IMR-90 (cell line): ENCODE measurements around the gene SDK1. TPM values are rescaled to one million over a fixed set of nuclear protein-coding genes. Genes with fewer than 3 reads are reported as not detected.

ENCODE experiments used
- ATAC-seq: fragments of 200-7000 bp; cut with Tn5 transposase; 2 replicates; pipeline ENCODE4 v1.9.1; 2020; ENCODE audit warnings: low read depth, mild to moderate bottlenecking, moderate library complexity
- BruUV-seq: library from RNA; stranded (reverse); fragments of 400-500 nt; replicated peaks from 2 replicates; lab custom pipeline; 2021; lab: Mats Ljungman, UMichigan
- CTCF ChIA-PET: fragments of 300-600 bp; formaldehyde crosslinking; extraction: SDS; loops from one replicate; lab custom pipeline; 2021; ENCODE audit warnings: antibody characterized with exemption; lab: Yijun Ruan, JAX
- POLR2A ChIA-PET: fragments of 300-600 bp; sonication (Branson Sonifier 250); formaldehyde crosslinking; loops from one replicate; lab custom pipeline; 2022; ENCODE audit warnings: antibody characterized with exemption; ENCODE audit not compliant: unreplicated experiment; lab: Charles Lee
- DNase-seq: peaks from one replicate; pipeline ENCODE4 v3.0.0; 2013
- H2AFZ ChIP-seq: replicated peaks from 2 replicates; pipeline ENCODE3; 2013; ENCODE audit warnings: low read length, mild to moderate bottlenecking; ENCODE audit not compliant: poor library complexity
- H2AK5ac ChIP-seq: 2 replicates; pipeline ENCODE4 v1.6.1; 2013; ENCODE audit warnings: low read depth, low read length, inconsistent platforms
- H2AK9ac ChIP-seq: replicated peaks from 2 replicates; pipeline ENCODE3; 2013; ENCODE audit warnings: mild to moderate bottlenecking, low read depth, low read length, moderate library complexity; ENCODE audit not compliant: poor library complexity
- H2BK120ac ChIP-seq: 2 replicates; pipeline ENCODE4 v1.6.1; 2013; ENCODE audit warnings: low read depth, low read length, inconsistent platforms
- H2BK15ac ChIP-seq: 3 replicates; pipeline ENCODE4 v1.6.1; 2013; ENCODE audit warnings: low read depth, low read length, inconsistent platforms
- H2BK20ac ChIP-seq: 2 replicates; pipeline ENCODE4 v1.6.1; 2013; ENCODE audit warnings: low read depth, mild to moderate bottlenecking, inconsistent platforms, low read length, moderate library complexity
- H2BK5ac ChIP-seq: 2 replicates; pipeline ENCODE4 v1.6.1; 2013; ENCODE audit warnings: mild to moderate bottlenecking, low read depth, low read length, inconsistent platforms; ENCODE audit not compliant: poor library complexity, severe bottlenecking
- H3K14ac ChIP-seq: replicated peaks from 2 replicates; pipeline ENCODE4 v1.6.1; 2013; ENCODE audit warnings: low read depth, low read length, inconsistent platforms
- H3K18ac ChIP-seq: 2 replicates; pipeline ENCODE4 v1.6.1; 2013; ENCODE audit warnings: low read depth, low read length, control low read depth
- H3K23ac ChIP-seq: 2 replicates; pipeline ENCODE4 v1.6.1; 2013; ENCODE audit warnings: low read depth, low read length, inconsistent platforms
- H3K27ac ChIP-seq: 2 replicates; pipeline ENCODE4 v1.5.1; 2013; ENCODE audit warnings: mild to moderate bottlenecking, control low read depth, low read length; ENCODE audit not compliant: insufficient read depth
- H3K27me3 ChIP-seq: 2 replicates; pipeline ENCODE4 v1.6.1; 2013; ENCODE audit warnings: low read length; ENCODE audit not compliant: control insufficient read depth, insufficient read depth
- H3K36me3 ChIP-seq: 2 replicates; pipeline ENCODE4 v1.6.1; 2013; ENCODE audit warnings: low read length, mixed read lengths; ENCODE audit not compliant: control insufficient read depth, insufficient read depth
- H3K4ac ChIP-seq: 2 replicates; pipeline ENCODE4 v1.6.1; 2013; ENCODE audit warnings: low read depth, low read length, inconsistent platforms
- H3K4me1 ChIP-seq: 2 replicates; pipeline ENCODE4 v1.6.1; 2013; ENCODE audit warnings: low read length, mixed read lengths; ENCODE audit not compliant: control insufficient read depth, insufficient read depth
- H3K4me2 ChIP-seq: 2 replicates; pipeline ENCODE4 v1.6.1; 2013; ENCODE audit warnings: low read depth, mild to moderate bottlenecking, control low read depth, low read length, moderate library complexity
- H3K4me3 ChIP-seq: 2 replicates; pipeline ENCODE4 v1.5.1; 2013; ENCODE audit warnings: low read depth, mild to moderate bottlenecking, control low read depth, low read length, moderate library complexity; ENCODE audit not compliant: insufficient read depth
- H3K56ac ChIP-seq: 2 replicates; pipeline ENCODE4 v1.6.1; 2013; ENCODE audit warnings: low read length, inconsistent platforms; ENCODE audit not compliant: insufficient read depth; ENCODE audit errors: extremely low read depth
- H3K79me1 ChIP-seq, 2 experiments: 2 replicates each; pipeline ENCODE4 v1.6.1; 2013; ENCODE audit warnings: low read length in 2 of 2, inconsistent platforms in 1 of 2, low read depth in 1 of 2
- H3K9ac ChIP-seq: 2 replicates; pipeline ENCODE4 v1.6.1; 2013; ENCODE audit warnings: low read depth, low read length, control low read depth
- H3K9me1 ChIP-seq: 2 replicates; pipeline ENCODE4 v1.6.1; 2013; ENCODE audit warnings: low read length, inconsistent platforms; ENCODE audit not compliant: insufficient read depth
- H3K9me3 ChIP-seq: 2 replicates; pipeline ENCODE4 v1.6.1; 2013; ENCODE audit warnings: low read length; ENCODE audit not compliant: control insufficient read depth, insufficient read depth
- H4K20me1 ChIP-seq: 2 replicates; pipeline ENCODE4 v1.6.1; 2013; ENCODE audit warnings: low read length, inconsistent platforms; ENCODE audit not compliant: insufficient read depth
- H4K5ac ChIP-seq: 2 replicates; pipeline ENCODE4 v1.6.1; 2013; ENCODE audit warnings: mild to moderate bottlenecking, low read depth, low read length, control low read depth
- H4K8ac ChIP-seq, 2 experiments: 2 replicates each; pipeline ENCODE4 v1.6.1; 2013; ENCODE audit warnings: low read depth in 2 of 2, low read length in 2 of 2, control low read depth in 1 of 2, inconsistent platforms in 1 of 2
- H4K91ac ChIP-seq: 2 replicates; pipeline ENCODE4 v1.6.1; 2013; ENCODE audit warnings: low read depth, low read length, inconsistent platforms; ENCODE audit not compliant: insufficient read depth
- CEBPB ChIP-seq: IDR thresholded peaks from 2 replicates; pipeline ENCODE4 v1.6.1; 2012; ENCODE audit warnings: low read depth, low read length, improper control_type of control experiment
- RAD21 ChIP-seq: IDR thresholded peaks from 2 replicates; pipeline ENCODE4 v1.6.1; 2012; ENCODE audit warnings: low read length, improper control_type of control experiment
- WGBS, 2 experiments: methylation state at CpG; one replicate each; pipeline versions ENCODE4 v1.1.5 to v1.1.7; 2013; ENCODE audit warnings: missing lambda C conversion rate in 2 of 2; ENCODE audit not compliant: insufficient read length in 1 of 2; ENCODE audit errors: extremely low coverage in 2 of 2; 5-methylcytosine and 5-hydroxymethylcytosine counted together
- dilution Hi-C: fragments of 300-500 bp; cut with HindIII; formaldehyde crosslinking; loops from one replicate; pipeline ENCODE4 v1.14.3; 2018; ENCODE audit warnings: low sequenced_read_pairs; ENCODE audit not compliant: unreplicated experiment
- in situ Hi-C: fragments of 300-500 bp; cut with MboI; formaldehyde crosslinking; loops from 3 replicates; pipeline ENCODE4 v1.14.3; 2019; ENCODE audit warnings: low sequenced_read_pairs, inconsistent platforms, mixed read lengths
- intact Hi-C: fragments of 100-400 bp; cut with micrococcal nuclease; formaldehyde crosslinking; loops from 2 replicates; pipeline ENCODE4 v1.10.0; 2022
- polyA plus RNA-seq, 3 experiments: library from polyadenylated mRNA; depleted of rRNA; stranded (reverse); fragments of >200 nt; gene quantifications; 2 replicates each; pipeline ENCODE4 v1.2.3, GENCODE V29; 2012; ENCODE audit warnings: low replicate concordance in 1 of 3
- total RNA-seq: library from RNA; depleted of rRNA; stranded (reverse); fragments of >200 nt; gene quantifications from 2 replicates; pipeline ENCODE4 v1.2.3, GENCODE V29; 2012
- TF ChIP-seq, protein P1 (sequence below): conservative IDR thresholded peaks from 2 replicates; pipeline ENCODE4 v1.5.1; 2012; ENCODE audit warnings: mild to moderate bottlenecking, low read depth, low read length, improper control_type of control experiment
- TF ChIP-seq, protein P2 (sequence below): fragments of 150-350 bp; IDR thresholded peaks from 2 replicates; pipeline ENCODE4 v1.6.1; 2016; ENCODE audit warnings: low read depth, mild to moderate bottlenecking, low read length, moderate library complexity, borderline replicate concordance

Gene SDK1
- total and polyA plus RNA-seq, 2 of the 4 experiments (the other 2 are of a cell fraction): 1.5 to 1.6 TPM

DNA sequence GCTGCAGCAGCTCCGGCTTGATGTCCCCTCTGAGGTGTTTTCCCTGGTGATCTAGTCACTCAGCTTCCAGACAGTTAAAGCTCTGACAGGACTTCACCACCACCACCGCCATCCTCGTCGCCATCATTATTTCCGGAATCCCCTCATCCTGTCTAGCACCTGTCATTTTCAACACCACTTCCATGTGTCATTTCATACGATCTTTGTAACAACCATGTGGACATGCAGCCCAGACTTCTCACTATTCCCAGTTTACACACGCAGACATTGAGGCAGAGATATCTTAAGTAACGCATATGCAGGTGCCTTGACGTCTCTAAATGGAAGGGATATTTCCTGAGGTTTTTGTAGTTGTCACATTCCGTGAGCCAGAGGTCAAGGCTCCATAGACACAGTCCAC is 850.5 kb downstream of the SDK1 start:
- no peak overlapping the region for H2AK5ac ChIP-seq
- H3K9me1 ChIP-seq: no peaks in the 10 kb centered on the region
- no peak overlapping the region for H3K27ac ChIP-seq
- no peak overlapping the region for H2BK15ac ChIP-seq
- no peak overlapping the region for H4K8ac ChIP-seq
- BruUV-seq: no TSS peak
- H3K79me1 ChIP-seq: no peaks in the 10 kb centered on the region
- dilution Hi-C loops (no loop called here), intact Hi-C loops (no loop called here), in situ Hi-C loops (no loop called here)
- no peak overlapping the region for H3K4me2 ChIP-seq
- ATAC-seq (no peak), DNase-seq (no peak)
- TF ChIP-seq, protein P1, sequence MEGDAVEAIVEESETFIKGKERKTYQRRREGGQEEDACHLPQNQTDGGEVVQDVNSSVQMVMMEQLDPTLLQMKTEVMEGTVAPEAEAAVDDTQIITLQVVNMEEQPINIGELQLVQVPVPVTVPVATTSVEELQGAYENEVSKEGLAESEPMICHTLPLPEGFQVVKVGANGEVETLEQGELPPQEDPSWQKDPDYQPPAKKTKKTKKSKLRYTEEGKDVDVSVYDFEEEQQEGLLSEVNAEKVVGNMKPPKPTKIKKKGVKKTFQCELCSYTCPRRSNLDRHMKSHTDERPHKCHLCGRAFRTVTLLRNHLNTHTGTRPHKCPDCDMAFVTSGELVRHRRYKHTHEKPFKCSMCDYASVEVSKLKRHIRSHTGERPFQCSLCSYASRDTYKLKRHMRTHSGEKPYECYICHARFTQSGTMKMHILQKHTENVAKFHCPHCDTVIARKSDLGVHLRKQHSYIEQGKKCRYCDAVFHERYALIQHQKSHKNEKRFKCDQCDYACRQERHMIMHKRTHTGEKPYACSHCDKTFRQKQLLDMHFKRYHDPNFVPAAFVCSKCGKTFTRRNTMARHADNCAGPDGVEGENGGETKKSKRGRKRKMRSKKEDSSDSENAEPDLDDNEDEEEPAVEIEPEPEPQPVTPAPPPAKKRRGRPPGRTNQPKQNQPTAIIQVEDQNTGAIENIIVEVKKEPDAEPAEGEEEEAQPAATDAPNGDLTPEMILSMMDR: no peak
- TF ChIP-seq RAD21: no peak
- TF ChIP-seq, protein P2, sequence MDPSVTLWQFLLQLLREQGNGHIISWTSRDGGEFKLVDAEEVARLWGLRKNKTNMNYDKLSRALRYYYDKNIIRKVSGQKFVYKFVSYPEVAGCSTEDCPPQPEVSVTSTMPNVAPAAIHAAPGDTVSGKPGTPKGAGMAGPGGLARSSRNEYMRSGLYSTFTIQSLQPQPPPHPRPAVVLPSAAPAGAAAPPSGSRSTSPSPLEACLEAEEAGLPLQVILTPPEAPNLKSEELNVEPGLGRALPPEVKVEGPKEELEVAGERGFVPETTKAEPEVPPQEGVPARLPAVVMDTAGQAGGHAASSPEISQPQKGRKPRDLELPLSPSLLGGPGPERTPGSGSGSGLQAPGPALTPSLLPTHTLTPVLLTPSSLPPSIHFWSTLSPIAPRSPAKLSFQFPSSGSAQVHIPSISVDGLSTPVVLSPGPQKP: no peak
- no peak for TF ChIP-seq CEBPB
- H3K23ac ChIP-seq: no peak overlapping the region
- H2BK20ac ChIP-seq: no peak overlapping the region
- peaks cover 2% of the 10 kb centered on the region; the same call in 1 of the 2 replicates for H3K9me3 ChIP-seq
- H4K91ac ChIP-seq: no peak overlapping the region
- no peak overlapping the region for H2AK9ac ChIP-seq
- H3K36me3 ChIP-seq: no peaks in the 10 kb centered on the region
- H3K4me1 ChIP-seq: no peaks in the 10 kb centered on the region
- no peak overlapping the region for H3K4ac ChIP-seq
- no peak overlapping the region for H2BK120ac ChIP-seq
- no peak overlapping the region for H3K9ac ChIP-seq
- no peak overlapping the region for H2BK5ac ChIP-seq
- no peak overlapping the region for H4K5ac ChIP-seq
- H3K4me3 ChIP-seq: no peak overlapping the region
- WGBS, 2 experiments: 85% methylated on average over 5 of the region's 10 CpGs; no CpG with 5 or more reads in 1 of the 2 experiments
- no peak overlapping the region for H3K18ac ChIP-seq
- H3K27me3 ChIP-seq: no peaks in the 10 kb centered on the region
- no peaks in the 10 kb centered on the region for H4K20me1 ChIP-seq
- POLR2A ChIA-PET: no interaction called here
- CTCF ChIA-PET: no interaction called here
- no peak overlapping the region for H2AFZ ChIP-seq
- H3K56ac ChIP-seq: no peak overlapping the region
- no peak overlapping the region for H3K14ac ChIP-seq
